ENCODE results near the gene REM2.

The REM2 gene

DNA sequence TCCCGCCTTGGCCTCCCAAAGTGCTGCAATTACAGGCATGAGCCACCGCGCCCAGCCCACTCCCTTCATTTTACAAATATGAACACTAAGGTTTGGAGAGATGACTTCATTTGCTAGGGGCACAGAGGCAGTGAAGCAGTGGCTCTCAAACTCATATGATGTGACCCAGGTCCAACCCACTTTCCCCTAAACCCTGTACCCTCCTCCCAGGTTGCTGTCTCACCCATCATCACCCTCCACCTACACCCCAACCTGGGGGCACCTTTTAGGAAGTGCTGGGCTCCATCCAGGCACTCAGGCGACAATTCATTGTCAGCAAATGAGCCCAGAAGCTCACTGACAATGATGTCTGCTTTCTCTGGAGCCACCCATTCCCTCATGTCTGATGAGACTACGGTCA lies 40.7 kb downstream of the REM2 start:
- H3K9ac ChIP-seq: no peak overlapping the region
- H3K79me2 ChIP-seq: no peaks in the 10 kb centered on the region
- TF ChIP-seq, protein P1, sequence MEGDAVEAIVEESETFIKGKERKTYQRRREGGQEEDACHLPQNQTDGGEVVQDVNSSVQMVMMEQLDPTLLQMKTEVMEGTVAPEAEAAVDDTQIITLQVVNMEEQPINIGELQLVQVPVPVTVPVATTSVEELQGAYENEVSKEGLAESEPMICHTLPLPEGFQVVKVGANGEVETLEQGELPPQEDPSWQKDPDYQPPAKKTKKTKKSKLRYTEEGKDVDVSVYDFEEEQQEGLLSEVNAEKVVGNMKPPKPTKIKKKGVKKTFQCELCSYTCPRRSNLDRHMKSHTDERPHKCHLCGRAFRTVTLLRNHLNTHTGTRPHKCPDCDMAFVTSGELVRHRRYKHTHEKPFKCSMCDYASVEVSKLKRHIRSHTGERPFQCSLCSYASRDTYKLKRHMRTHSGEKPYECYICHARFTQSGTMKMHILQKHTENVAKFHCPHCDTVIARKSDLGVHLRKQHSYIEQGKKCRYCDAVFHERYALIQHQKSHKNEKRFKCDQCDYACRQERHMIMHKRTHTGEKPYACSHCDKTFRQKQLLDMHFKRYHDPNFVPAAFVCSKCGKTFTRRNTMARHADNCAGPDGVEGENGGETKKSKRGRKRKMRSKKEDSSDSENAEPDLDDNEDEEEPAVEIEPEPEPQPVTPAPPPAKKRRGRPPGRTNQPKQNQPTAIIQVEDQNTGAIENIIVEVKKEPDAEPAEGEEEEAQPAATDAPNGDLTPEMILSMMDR (IDR thresholded peaks at IDR 0.05): no peak
- H3K4me2 ChIP-seq (ENCODE audit: low read length): no peak overlapping the region
- H3K9me3 ChIP-seq (ENCODE audit: control insufficient read depth, low read length): no peaks in the 10 kb centered on the region
- no peak overlapping the region for H2AFZ ChIP-seq
- peaks cover 8% of the 10 kb centered on the region for H3K4me1 ChIP-seq
- no peak overlapping the region for H3K27ac ChIP-seq
- no peaks in the 10 kb centered on the region for H3K27me3 ChIP-seq (ENCODE audit: control insufficient read depth, insufficient read depth, low read length)
- H3K4me3 ChIP-seq (ENCODE audit: low read depth, low read length): no peak overlapping the region
- no peaks in the 10 kb centered on the region for H3K36me3 ChIP-seq (ENCODE audit: control insufficient read depth, insufficient read depth, low read length)

- Histone ChIP-seq H3K4me3 (ENCODE audit: low read depth, low read length) (no peak overlapping the region), H3K79me2 (no peaks in the 10 kb centered on the region), H3K9me3 (ENCODE audit: control insufficient read depth, low read length) (no peaks in the 10 kb centered on the region), H3K4me1 (peaks cover 7% of the 10 kb centered on the region), H3K27me3 (ENCODE audit: control insufficient read depth, insufficient read depth, low read length) (no peaks in the 10 kb centered on the region), H3K36me3 (ENCODE audit: control insufficient read depth, insufficient read depth, low read length) (no peaks in the 10 kb centered on the region), H3K9ac (no peak overlapping the region), H3K4me2 (ENCODE audit: low read length) (no peak overlapping the region), H2AFZ (no peak overlapping the region), H3K27ac (no peak overlapping the region)
- TF ChIP-seq, protein P1 (IDR thresholded peaks at IDR 0.05): no peak
Observed at GRCh38 chr14:22925513-22925912, 42.5 kb downstream of the REM2 start.

DNA sequence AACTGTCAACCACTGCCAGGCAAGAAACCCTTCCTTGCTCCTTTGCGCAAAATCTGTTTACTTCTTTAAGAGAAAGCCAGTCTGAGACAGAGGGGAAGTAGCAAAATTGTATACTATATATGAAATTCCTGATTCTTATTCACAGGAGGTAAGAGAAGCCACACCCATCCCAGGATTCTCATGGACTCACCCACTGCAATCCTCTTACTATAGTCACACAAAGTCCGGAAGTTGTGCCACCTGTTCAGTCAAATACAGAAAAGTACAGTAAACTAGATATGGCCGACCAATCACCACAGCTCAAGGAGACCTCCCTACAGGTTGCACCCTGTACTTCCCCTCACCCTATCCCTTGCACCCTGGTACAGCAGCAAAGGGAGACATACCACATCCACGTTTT lies 43.3 kb downstream of the REM2 start:
- TF ChIP-seq, protein P1 (IDR thresholded peaks at IDR 0.05): no peak
- H3K36me3 ChIP-seq (ENCODE audit: control insufficient read depth, insufficient read depth, low read length): no peaks in the 10 kb centered on the region
- no peak overlapping the region for H3K4me3 ChIP-seq (ENCODE audit: low read depth, low read length)
- no peak overlapping the region for H2AFZ ChIP-seq
- no peaks in the 10 kb centered on the region for H3K27me3 ChIP-seq (ENCODE audit: control insufficient read depth, insufficient read depth, low read length)
- no peak overlapping the region for H3K9ac ChIP-seq
- no peaks in the 10 kb centered on the region for H3K79me2 ChIP-seq
- no peak overlapping the region for H3K4me2 ChIP-seq (ENCODE audit: low read length)
- H3K4me1 ChIP-seq: peaks cover 7% of the 10 kb centered on the region
- no peak overlapping the region for H3K27ac ChIP-seq
- H3K9me3 ChIP-seq (ENCODE audit: control insufficient read depth, low read length): no peaks in the 10 kb centered on the region

DNA sequence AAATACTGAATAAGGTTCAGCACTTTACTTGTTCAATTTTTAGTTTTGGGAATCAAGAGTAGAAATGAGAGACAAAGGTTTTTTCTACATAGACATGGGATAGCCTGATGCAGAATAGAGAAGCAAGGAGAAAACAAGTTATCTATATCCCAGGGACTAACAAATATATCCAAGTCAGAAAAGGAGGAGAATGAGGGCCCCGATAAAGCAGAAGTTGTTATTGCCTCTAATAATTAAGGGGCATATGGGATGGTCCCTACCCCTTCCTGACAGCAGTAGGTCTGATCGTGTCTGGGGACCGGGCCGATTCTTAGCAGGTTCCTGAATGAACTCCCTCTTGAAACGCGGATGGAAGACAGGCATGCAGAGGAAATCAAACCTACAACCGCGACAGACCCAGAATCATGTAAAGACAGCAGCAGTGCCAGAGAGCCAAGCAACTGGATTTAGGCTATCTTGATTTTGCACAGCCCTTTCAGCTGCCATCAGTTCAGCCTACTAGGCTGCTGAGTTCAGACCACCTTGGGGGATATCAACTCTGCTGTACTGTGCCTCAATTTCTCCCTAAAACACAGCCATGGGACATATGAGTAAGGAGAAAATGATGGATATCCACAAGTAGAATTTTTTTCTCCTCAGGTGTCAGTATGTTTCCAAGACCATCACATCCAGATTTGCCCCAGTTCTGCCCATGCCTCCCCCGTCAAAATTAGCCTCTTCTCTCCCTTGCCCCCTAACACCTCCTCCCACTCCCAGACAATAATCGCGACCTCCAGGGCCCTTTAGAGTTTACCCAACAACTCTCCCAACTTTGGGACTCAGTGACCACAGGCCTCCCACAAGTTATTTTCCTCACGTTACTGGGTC lies 45.4 kb downstream of the REM2 start:
- TF ChIP-seq, protein P1 (IDR thresholded peaks at IDR 0.05): no peak
- H3K4me1 ChIP-seq: peaks cover 7% of the 10 kb centered on the region
- no peaks in the 10 kb centered on the region for H3K36me3 ChIP-seq (ENCODE audit: control insufficient read depth, insufficient read depth, low read length)
- H3K9me3 ChIP-seq (ENCODE audit: control insufficient read depth, low read length): no peaks in the 10 kb centered on the region
- H3K4me3 ChIP-seq (ENCODE audit: low read depth, low read length): peak overlapping the region; percentile 77
- peak overlapping the region; percentile 91 for H3K9ac ChIP-seq
- H3K27me3 ChIP-seq (ENCODE audit: control insufficient read depth, insufficient read depth, low read length): no peaks in the 10 kb centered on the region
- peak overlapping the region; percentile 80 for H3K27ac ChIP-seq
- peak overlapping the region; percentile 96 for H2AFZ ChIP-seq
- no peaks in the 10 kb centered on the region for H3K79me2 ChIP-seq
- peak overlapping the region; percentile 46 for H3K4me2 ChIP-seq (ENCODE audit: low read length)
